OCI-LY3 (cell line): Measurements from ENCODE around the gene NOL3.

Source experiments
- H2AFZ ChIP-seq: fragments of 200-600, 300-600 bp; shearing (Covaris generic); 2 replicates; pipeline ENCODE4 v1.6.0; 2014; ENCODE audit warnings: antibody characterized with exemption, low read depth, low read length
- H3K27ac ChIP-seq: fragments of 200-600, 300-600 bp; sonication (generic); 2 replicates; pipeline ENCODE4 v1.5.1; 2014; ENCODE audit warnings: mild to moderate bottlenecking, low read length, moderate library complexity, mixed read lengths
- H3K27me3 ChIP-seq: fragments of 200-600, 300-600 bp; sonication (generic); 2 replicates; pipeline ENCODE4 v1.6.1; 2014; ENCODE audit warnings: low read depth, low read length, mixed read lengths
- H3K36me3 ChIP-seq: fragments of 200-600, 300-600 bp; sonication (generic); replicated peaks from 2 replicates; pipeline ENCODE3; 2014; ENCODE audit warnings: low read depth, low read length, mixed read lengths
- H3K4me1 ChIP-seq: fragments of 300-600, 200-600 bp; sonication (generic); 2 replicates; pipeline ENCODE4 v1.6.1; 2014; ENCODE audit warnings: low read length, mixed read lengths
- H3K4me2 ChIP-seq: fragments of 200-600, 300-600 bp; sonication (generic); 2 replicates; pipeline ENCODE4 v1.6.1; 2014; ENCODE audit warnings: low read length, mixed read lengths
- H3K4me3 ChIP-seq: fragments of 300-600, 200-600 bp; sonication (generic); 2 replicates; pipeline ENCODE4 v1.5.1; 2014; ENCODE audit warnings: antibody characterized with exemption, mild to moderate bottlenecking, low read length, moderate library complexity
- H3K79me2 ChIP-seq: fragments of 300-600, 200-600 bp; shearing (Covaris generic); 2 replicates; pipeline ENCODE4 v1.6.1; 2014; ENCODE audit warnings: mild to moderate bottlenecking, low read length, mixed read lengths
- H3K9ac ChIP-seq: fragments of 300-600, 200-600 bp; shearing (Covaris generic); 2 replicates; pipeline ENCODE4 v1.6.0; 2014; ENCODE audit warnings: mild to moderate bottlenecking, low read length, moderate library complexity
- H3K9me3 ChIP-seq: fragments of 200-600, 300-600 bp; shearing (Covaris generic); 2 replicates; pipeline ENCODE4 v1.6.1; 2014; ENCODE audit warnings: low read length, mixed read lengths; ENCODE audit not compliant: insufficient read depth
- H4K20me1 ChIP-seq: fragments of 200-600, 300-600 bp; sonication (generic); 2 replicates; pipeline ENCODE4 v1.6.1; 2016; ENCODE audit warnings: low read length, mixed read lengths; ENCODE audit not compliant: insufficient read depth
- EZH2phosphoT487 ChIP-seq: fragments of 200-600 bp; shearing (Covaris generic); IDR thresholded peaks from 2 replicates; pipeline ENCODE4 v1.6.1; 2018; ENCODE audit warnings: antibody characterized with exemption, mixed run types, low read depth
- TF ChIP-seq, protein P1 (sequence below): fragments of 200-600, 300-600 bp; sonication (generic); IDR thresholded peaks from 2 replicates; pipeline ENCODE4 v1.5.1; 2014; ENCODE audit warnings: antibody characterized with exemption, low read length, low read depth

The NOL3 gene

DNA sequence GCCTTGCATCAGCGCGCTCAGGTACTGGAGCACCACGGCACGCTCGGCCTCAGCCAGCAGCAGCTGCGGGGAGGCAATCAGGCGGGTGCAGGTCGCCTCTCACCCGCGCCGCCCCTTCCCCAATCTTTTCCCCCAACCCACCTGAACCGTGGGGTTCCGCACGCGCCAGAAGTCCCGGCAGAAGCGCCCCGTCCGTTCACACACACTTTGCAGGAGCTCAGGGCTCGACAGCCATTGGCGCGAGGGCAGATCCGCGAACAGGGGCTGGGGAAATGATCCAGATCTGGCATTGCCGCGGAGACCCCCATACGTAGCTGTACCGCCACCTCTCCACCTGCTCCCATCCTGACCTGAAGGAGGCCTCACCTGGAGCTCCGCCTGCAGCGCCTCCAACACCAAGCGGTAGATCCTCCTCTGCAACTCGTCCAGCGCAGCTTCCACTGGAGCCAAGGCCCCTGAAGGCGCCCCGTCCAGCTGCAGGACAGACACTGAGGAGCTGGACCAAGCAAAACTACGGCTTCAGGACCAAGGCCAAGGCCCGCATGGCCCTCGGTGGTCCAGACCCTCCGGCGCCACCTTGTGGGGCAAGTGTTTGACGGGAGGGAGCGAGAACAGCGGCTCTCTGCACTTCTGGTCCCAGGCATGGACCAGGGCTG is 14.8 kb downstream of the NOL3 start:
- no peak overlapping the region for H3K27ac ChIP-seq
- H3K4me3 ChIP-seq = peak overlapping the region; percentile 86
- TF ChIP-seq, protein P1, sequence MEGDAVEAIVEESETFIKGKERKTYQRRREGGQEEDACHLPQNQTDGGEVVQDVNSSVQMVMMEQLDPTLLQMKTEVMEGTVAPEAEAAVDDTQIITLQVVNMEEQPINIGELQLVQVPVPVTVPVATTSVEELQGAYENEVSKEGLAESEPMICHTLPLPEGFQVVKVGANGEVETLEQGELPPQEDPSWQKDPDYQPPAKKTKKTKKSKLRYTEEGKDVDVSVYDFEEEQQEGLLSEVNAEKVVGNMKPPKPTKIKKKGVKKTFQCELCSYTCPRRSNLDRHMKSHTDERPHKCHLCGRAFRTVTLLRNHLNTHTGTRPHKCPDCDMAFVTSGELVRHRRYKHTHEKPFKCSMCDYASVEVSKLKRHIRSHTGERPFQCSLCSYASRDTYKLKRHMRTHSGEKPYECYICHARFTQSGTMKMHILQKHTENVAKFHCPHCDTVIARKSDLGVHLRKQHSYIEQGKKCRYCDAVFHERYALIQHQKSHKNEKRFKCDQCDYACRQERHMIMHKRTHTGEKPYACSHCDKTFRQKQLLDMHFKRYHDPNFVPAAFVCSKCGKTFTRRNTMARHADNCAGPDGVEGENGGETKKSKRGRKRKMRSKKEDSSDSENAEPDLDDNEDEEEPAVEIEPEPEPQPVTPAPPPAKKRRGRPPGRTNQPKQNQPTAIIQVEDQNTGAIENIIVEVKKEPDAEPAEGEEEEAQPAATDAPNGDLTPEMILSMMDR = peak; percentile 85
- no peak for TF ChIP-seq EZH2phosphoT487
- no peaks in the 10 kb centered on the region for H3K9me3 ChIP-seq
- H3K4me1 ChIP-seq = peaks cover 19% of the 10 kb centered on the region; the same call in 1 of the 2 replicates
- H3K36me3 ChIP-seq = no peaks in the 10 kb centered on the region
- H4K20me1 ChIP-seq = no peaks in the 10 kb centered on the region
- no peaks in the 10 kb centered on the region for H3K27me3 ChIP-seq
- H3K9ac ChIP-seq = no peak overlapping the region
- no peak overlapping the region for H2AFZ ChIP-seq
- H3K79me2 ChIP-seq = peaks cover 13% of the 10 kb centered on the region
- peak overlapping the region; percentile 88 for H3K4me2 ChIP-seq

DNA sequence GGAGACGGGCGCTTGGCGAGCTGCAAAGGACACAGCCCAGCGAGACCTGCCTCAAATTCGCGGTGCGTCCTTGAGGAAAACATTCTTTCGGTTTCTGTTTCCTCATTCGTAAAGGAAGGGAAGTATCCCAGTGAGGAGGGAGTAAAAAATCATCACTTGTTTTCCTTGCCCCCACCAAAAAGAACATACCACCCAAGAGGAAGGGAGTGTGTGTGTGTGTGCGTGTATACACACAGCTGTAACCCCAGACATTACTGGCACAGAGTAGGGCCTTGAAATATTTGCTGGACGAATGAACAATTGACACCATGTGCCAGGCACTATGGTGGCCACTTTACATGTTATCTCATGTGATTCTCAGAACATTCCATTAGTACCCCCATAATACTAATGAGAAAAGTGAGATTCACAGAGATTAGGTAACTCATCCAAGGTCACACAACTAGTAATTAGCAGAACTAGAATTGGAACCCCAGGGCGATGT is 15.4 kb downstream of the NOL3 start:
- Histone ChIP-seq H3K27ac (no peak overlapping the region), H3K4me2 (peak overlapping the region; percentile 88), H4K20me1 (no peaks in the 10 kb centered on the region), H3K4me3 (peak overlapping the region; percentile 28), H3K4me1 (peaks cover 19% of the 10 kb centered on the region; the same call in 1 of the 2 replicates), H3K9me3 (no peaks in the 10 kb centered on the region), H3K36me3 (no peaks in the 10 kb centered on the region), H2AFZ (no peak overlapping the region), H3K9ac (no peak overlapping the region), H3K79me2 (peaks cover 13% of the 10 kb centered on the region), H3K27me3 (no peaks in the 10 kb centered on the region)
- no peak for TF ChIP-seq EZH2phosphoT487
- TF ChIP-seq, protein P1 = no peak

DNA sequence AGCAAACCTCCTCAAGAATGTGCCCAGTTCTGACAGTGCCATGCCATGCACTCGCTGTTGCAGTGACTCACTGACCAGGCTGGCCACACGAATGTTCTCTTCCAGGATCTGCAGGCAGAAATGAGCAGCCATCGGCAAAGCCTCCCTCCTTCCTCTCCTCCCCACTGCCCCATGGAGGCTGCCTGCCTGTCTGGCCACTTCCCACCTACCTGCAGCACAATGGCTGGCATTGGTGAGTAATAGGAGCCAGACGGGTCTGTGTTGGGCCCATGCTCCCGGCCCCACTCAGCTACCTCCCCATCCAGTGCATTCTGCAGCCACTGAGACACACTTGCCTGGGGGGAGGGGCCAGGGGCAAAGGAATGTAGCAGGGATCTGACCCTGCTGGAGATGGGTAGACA is 16.2 kb downstream of the NOL3 start:
- Histone ChIP-seq H3K36me3 (no peaks in the 10 kb centered on the region), H3K9ac (no peak overlapping the region), H3K4me2 (no peak overlapping the region), H3K79me2 (peaks cover 13% of the 10 kb centered on the region), H4K20me1 (no peaks in the 10 kb centered on the region), H3K27me3 (no peaks in the 10 kb centered on the region), H3K4me1 (peaks cover 23% of the 10 kb centered on the region), H3K4me3 (no peak overlapping the region), H3K9me3 (no peaks in the 10 kb centered on the region), H2AFZ (no peak overlapping the region), H3K27ac (no peak overlapping the region)
- no peak for TF ChIP-seq EZH2phosphoT487
- TF ChIP-seq, protein P1 = no peak

DNA sequence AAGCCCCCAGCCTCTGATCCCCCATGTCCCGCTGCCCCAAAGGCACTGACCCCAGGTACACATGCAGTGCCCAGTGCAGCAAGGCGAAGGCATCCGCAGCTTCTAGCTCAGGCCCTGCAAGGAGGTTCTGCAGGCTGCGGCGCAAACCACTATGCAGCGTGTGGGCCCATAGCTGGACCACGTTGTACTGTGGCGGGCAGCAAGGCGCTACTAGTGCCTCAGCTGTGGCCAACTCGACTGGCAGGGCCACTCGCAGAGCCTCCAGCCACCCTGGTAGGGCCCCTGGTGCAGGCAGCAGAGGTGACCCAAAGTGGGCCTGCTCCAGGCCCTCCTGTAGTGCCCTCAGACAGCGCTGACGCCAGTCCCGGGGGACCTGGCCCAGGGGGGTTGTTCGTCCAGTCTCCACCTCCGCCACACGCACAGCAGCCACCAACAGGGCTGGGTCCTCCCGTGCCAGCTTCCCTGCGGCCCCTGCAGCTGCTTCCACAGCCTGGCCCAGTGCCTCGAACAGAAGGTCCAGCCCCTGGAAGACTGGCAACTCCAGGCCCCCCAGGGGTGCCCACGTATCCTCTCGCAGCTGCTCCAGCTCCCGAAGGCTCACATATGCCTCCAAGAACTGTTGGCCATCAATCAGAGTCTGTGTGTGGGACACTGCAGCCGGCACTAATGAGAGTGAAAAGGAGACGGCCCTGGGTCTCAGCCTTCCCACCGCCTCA is 17.0 kb downstream of the NOL3 start:
- Histone ChIP-seq H3K27ac (no peak overlapping the region), H3K36me3 (no peaks in the 10 kb centered on the region), H3K4me3 (no peak overlapping the region), H4K20me1 (no peaks in the 10 kb centered on the region), H2AFZ (no peak overlapping the region), H3K27me3 (no peaks in the 10 kb centered on the region), H3K4me1 (peaks cover 21% of the 10 kb centered on the region), H3K4me2 (no peak overlapping the region), H3K9me3 (no peaks in the 10 kb centered on the region), H3K9ac (no peak overlapping the region), H3K79me2 (peaks cover 17% of the 10 kb centered on the region)
- TF ChIP-seq, protein P1 = no peak
